GM18867 (cell line): ENCODE results near the gene ZW10.
"Not testable (repeated sequence)": the region's sequence is repeated elsewhere in the genome, so short reads cannot be mapped to it uniquely, and the experiment has no call there.

Experiments
- ATAC-seq: cut with Tn5 transposase; IDR thresholded peaks from one replicate; pipeline ENCODE4 v1.9.1; 2021; ENCODE audit warnings: mild to moderate bottlenecking, moderate library complexity; ENCODE audit not compliant: unreplicated experiment

Gene ZW10, protein sequence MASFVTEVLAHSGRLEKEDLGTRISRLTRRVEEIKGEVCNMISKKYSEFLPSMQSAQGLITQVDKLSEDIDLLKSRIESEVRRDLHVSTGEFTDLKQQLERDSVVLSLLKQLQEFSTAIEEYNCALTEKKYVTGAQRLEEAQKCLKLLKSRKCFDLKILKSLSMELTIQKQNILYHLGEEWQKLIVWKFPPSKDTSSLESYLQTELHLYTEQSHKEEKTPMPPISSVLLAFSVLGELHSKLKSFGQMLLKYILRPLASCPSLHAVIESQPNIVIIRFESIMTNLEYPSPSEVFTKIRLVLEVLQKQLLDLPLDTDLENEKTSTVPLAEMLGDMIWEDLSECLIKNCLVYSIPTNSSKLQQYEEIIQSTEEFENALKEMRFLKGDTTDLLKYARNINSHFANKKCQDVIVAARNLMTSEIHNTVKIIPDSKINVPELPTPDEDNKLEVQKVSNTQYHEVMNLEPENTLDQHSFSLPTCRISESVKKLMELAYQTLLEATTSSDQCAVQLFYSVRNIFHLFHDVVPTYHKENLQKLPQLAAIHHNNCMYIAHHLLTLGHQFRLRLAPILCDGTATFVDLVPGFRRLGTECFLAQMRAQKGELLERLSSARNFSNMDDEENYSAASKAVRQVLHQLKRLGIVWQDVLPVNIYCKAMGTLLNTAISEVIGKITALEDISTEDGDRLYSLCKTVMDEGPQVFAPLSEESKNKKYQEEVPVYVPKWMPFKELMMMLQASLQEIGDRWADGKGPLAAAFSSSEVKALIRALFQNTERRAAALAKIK

DNA sequence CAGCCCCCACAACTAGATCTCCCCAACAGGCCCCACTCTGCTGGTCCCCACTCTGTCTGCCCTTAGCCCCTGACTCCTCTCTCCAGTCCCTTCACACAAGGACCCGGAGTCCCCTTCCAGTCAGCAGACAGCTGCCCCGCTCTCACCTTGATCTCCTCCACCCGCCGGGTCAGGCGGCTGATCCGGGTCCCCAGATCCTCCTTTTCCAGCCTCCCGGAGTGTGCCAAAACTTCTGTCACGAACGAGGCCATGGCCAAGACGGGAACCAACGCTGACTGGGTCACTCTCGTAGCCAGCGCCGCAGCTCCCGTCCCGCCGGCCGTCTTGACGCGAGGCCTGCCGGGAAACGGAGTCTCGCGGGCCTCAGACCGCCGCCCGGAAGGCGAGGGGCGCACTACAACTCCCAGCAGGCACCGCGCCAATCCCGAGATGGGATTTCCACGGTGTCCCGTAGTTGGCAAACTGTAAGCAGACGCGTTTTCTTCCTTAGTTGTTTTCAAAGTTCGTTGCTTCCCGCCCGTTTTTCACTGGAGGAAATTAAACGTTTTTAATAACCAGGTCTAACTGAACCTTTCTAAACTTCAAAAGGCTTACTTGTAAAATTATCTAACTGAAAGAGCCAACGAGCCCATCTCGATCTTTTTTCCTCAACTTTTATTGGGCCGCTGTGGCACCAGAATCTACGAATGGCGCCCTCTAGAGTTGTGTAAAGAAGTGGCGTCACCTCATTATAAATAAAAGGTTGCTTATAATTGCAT, at the start of gene ZW10:
Gene ZW10, minus strand, starts transcription at position 277 of the 758 bp plus-strand sequence. Its CDS starts 26 bp downstream, at position 251.
- peak; percentile 97 for ATAC-seq

DNA sequence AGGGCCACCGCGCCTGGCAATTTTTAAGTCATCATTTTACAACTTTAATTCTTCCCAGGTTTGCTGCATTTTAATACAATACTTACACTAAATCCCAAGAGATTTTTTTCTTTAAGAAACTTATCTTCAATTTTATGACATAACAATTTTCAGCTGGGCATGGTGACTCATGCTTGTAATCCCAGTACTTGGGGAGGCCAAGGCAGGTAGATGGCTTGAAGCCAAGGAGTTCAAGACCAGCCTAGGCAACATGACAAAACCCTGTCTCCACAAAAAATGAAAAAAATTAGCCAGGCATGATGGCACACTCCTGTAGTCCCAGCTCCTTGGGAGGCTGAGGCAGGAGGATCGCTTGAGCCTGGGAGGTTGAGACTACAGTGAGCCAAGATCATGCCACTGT, 44.9 kb upstream of the ZW10 start:
- no peak for ATAC-seq

DNA sequence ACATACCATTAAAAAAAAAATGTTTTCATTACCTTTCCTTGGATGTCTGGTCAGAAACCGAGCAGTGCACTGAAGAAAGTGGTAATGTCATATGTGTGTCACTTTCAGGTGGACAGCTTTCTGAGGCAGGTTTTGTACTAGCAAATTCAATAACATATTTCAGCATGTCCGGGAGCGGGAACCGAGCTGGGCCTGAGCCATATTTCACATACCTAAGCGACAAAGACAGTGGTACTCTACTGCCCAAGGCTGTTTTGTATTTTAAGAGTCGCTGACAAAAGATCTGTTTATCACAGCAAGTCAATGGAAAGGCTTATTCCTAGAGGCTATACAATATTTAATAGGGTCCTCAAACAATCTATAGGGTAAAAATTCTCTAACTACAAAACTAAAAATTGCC, 44.1 kb upstream of the ZW10 start:
- no peak for ATAC-seq

DNA sequence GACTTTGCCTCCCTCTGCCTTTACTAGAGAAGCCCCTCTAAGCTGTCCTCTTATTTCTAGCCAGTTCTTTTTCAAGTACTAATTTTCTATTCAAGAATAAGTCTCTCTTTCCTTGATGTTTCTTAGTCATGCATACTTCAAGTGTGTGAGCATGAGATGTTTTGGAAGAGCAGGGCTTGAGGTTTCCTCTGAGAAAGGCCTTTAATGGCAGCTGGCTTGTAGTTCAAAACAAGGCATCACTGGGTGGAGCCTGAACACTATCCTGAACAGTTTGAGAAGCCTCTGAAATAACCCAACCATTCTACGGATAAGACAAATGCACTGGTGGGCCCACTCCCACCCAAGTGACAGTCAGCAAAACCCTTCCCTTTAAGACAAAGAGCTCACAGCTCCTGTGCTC, 43.7 kb upstream of the ZW10 start:
- no peak for ATAC-seq

DNA sequence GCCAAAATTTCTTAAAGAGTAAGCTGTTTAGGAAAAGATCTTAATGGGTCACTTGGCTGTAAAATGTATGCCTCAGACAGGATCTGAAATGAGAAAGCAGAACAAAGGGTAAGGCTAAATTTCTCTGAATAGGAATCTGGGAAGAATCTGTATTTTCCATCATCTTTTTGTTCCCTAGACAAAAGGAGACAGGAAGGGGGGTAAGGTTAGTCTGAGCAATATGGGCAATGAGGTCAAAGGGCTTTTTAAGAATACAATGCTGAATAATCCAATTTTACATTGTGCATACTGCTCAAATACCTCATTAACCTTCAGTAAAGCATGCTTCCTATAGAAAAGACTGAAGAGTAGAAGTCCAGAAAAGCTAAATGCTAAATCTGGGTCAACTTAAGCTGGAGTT, 40.7 kb upstream of the ZW10 start:
- no peak for ATAC-seq

DNA sequence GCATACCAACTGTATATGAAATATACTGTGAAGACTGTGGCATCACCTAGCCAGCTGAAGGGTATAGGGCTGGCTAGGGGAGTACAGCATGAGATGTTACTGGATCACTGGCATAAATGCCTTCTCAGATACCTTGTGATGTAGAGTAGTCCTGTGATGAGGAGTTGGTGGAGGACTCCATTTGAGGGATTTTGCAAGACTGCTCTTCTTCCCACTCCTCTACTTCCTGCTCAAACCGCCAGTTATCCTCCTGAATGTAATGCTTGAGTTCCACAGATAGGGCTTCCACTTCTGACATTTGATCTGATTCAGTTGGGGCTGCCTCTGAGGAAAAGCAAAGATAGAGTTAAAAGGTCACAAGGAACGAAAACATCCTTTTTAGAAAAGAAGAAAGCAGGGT, 35.4 kb upstream of the ZW10 start:
- no peak for ATAC-seq

DNA sequence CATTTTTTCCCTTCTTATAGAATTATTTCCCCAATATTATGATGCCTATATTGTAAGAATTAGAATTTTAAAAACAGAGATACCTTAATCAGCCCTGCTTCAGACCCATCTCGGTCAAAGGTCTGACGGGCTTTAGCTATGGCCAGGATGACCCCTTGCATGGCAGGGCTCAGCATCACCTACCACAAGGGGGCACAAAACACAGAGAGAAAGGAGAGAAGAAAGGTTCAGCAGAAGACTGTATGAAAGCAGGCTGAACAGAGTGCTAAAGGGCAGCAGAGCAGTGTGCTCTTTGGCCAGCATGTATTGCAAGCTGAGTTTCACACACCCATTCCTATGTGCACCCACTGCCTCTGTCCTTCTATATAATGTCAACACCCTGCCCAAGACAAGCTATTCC, 32.9 kb upstream of the ZW10 start:
- no peak for ATAC-seq

DNA sequence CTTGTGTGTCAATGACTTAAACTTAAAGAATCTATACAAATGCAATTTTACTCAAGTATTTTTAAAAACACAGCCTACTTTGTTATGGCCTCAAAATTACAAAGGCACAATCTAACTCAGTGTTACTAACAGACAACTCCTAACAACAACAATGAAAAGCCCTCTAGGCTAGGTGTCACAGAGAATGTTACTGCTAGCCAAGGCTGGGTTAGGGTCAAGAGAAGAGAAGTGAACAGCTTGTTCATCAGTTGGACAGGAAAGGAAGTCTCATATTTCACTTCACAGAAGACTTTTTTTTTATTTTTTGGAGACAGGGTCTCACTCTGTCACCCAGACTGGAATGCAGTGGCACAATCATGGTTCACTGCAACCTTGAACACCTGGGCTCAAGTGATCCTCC, 32.1 kb upstream of the ZW10 start:
- no peak for ATAC-seq

DNA sequence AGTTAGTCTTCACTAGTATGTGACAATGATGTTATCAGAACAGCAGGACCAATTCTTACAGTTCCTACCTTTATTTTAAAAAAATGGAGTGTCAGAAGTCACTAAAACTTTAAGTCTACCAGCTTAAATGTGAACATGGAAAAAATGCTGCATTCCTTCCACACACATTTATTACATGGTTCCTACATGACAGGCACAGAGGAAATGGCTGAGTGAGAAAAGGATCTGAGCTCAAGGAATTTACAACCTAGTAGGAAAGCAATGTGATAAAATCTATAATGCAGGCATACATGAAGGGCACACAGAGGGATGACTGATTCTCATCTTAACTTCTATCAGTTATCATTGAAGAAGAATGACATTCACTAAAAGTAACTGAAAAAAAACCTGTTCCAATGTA, 29.1 kb upstream of the ZW10 start:
- ATAC-seq: no peak

DNA sequence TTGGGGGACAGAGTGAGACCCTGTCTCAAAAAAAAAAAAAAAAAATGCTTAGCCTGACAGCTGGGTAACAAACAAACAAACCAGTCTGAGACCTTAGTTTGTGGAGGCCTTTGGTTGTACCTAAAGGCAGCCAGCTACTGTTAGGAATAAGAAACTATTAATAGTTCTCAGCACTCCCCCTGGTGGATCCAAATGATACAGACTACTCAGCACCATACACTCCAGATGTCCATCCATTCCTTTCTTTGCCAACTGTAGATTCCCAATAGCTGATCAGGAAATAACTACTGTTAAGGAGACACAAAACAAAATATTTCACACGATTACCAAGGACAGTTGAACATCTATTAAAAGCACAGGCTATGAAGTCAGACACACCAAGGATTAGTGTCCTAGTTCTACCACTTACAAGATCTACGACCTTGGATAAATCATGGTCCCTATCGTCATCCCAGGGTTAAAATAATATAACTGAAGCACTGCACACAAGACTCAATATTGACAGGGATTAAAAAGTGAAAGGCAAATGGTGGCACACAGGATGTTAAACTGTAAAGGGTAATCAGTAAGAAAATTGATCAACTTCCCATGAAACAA, 23.3 kb upstream of the ZW10 start:
- peak; percentile 84 for ATAC-seq

DNA sequence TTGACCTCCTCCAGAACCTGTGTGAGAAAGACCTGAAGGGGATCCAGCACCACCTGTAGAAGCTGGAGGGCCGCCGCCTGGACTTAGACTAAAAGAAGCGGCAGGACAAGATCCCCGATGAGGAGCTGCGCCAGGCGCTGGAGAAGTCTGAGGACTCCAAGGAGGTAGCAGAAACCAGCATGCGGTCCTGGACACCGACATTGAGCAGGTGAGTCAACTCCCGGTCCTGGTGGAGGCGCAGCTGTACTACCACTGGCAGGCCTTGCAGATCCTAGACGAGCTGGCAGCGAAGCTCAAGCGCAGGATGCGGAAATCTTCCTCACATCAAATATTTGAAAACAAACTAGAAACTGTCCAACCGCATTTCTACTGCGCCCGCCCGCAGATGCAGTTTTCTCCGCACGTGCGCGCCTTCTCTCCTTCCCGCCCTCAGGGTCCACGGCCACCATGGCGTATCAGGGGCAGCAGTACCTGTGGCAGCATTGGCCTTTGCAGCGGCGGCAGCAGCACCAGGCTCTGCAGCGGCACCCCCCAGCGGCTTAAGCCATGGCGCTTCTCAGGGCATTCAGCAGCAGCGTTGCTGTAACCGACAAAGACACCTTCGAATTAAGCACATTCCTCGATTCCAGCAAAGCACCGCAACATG, 16.3 kb upstream of the ZW10 start:
- no peak for ATAC-seq

DNA sequence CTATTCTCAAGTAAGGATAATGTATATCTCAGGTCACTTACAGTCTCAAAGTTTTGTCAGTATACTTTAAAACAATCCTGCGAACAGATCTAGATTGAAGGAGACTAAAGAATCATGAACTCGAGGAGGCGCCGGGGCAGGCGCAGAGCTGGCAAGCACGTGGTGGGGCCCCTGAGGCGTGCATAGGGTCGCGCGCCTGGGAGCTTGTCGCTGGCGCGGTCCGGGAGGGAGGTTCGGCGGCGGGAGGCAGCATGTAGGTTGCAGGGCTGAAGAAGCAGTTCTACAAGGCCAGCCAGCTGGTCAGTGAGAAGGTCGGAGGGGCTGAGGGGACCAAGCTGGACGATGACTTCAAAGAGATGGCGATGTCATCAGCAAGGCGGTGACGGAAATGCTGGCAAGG, 15.5 kb upstream of the ZW10 start:
- ATAC-seq: not testable (repeated sequence)

DNA sequence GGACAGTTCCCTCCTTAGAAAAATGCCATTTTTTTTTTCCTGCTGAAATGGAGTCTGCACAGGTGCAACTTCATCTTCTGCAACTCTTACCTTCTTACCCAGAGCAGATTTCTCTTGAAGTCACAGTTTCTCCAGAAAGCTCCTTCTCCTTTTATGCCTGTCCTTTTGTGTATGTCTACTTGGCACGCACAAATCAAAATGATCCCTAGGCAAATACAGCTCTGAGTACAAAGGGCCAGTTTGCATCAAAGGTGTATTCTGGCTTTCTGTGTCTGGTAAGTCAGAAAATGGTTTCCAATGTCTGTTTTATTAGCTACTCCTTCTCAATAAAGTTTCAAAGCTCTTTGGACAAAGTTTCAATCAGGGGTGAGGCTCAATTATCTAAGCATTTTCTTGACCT, 8.6 kb upstream of the ZW10 start:
- no peak for ATAC-seq

DNA sequence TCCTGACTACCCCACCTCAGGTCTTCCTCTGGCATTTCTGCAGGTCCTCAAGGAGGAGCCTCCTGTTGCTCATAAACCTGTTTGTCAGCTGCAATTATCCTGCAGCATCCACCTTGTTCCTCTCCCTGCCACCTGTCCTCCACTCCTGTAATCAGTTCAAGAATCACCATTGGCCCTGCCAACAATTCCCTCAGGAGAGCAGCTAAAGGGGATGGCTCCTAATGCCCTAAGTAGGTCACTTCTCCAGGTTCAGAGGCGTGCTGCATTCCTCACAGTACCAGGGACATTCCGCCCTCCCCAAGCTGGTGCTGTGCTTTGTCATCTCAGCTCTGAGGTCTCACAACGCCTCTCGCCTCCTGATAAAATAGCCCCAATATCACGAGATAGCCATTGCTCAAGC, 8.2 kb upstream of the ZW10 start:
- ATAC-seq: no peak

DNA sequence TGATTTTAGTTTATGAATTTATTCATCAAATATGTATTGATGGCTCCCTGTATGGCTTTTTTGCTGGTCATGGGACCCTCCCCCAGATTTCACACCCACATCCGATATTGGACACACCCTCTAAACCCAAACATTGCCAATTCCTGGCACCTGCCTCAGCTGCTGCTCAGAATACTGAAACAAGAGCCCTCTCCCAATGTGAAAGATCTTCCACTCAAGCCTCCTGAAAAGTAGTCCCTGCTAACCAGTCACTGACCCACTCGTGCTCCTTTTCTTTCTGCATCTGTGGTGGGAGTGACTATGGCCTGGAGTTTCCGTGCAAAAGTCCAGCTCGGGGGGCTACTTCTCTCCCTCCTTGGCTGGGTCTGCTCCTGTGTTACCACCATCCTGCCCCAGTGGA, 6.0 kb upstream of the ZW10 start, which contains the start of gene CLDN25:
Gene CLDN25, plus strand, starts transcription at position 301 of the 400 bp plus-strand sequence. Its CDS starts 0 bp downstream, at position 301.
- no peak for ATAC-seq

DNA sequence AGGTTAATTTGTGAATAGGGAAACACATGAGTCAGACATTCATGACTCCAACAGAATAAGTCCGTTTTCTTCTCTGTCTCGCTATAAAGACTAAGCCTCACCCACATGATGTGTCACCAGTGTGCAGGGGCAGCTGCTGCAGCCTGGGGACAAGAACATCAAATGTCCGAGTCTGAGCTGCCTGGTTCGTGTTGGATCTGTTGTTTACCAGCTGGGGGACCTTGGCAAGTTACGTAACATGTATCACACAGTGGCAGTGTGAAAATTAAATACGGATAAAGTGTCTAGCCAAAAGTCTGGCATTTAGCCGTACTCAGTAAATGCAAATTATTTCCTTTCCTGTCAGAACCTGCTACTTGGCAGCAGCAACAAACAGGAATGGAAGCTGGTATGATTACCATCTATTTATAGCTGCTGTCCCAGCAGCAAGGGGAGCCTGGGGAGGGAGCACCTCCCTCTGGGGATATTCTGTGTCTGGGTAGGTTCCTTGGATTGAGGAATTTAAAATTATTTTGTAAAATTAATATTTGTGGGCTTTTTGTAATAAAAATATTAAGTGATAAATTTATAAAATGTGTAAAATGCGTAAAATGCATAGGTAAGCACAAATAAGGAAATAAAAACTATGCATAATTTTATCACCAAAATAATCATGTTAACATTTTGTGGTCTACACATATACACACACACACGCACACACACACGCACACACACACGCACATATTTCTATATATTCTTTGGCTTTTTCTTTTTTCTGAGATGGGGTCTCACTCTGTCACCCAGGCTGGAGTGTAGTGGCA, 4.8 kb upstream of the ZW10 start:
- ATAC-seq: no peak

DNA sequence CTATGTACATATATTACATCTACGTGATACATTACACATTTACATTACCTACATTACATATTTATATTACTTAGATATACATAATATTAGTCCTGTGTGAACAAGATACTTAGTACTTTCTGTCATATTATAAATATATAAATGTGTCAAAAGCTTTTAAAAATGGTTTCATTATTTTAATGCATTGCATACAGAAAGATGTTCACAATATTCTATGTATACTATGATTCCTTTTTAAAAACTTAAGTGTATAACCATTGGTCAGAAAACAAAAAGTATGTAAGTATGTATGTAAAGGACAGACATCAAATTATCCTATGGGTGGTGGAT, 647 bp upstream of the ZW10 start:
- ATAC-seq: no peak

DNA sequence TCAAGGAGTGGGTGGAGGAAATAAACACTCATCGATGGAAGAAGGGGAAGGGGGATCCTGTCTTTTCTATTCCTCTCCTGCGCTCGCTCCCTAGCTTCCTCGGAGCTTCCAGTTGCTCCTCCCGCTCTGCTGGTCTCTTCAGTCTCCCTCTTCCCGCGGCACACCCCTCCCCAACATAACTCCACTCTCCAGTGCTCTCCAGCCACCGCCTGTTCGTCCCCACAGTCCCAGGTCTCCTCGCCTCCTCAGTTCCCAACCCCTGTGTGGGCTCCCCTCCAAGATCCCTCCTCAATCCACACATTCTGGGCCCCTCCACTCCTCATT, 438 bp downstream of the ZW10 start:
- ATAC-seq: no peak

DNA sequence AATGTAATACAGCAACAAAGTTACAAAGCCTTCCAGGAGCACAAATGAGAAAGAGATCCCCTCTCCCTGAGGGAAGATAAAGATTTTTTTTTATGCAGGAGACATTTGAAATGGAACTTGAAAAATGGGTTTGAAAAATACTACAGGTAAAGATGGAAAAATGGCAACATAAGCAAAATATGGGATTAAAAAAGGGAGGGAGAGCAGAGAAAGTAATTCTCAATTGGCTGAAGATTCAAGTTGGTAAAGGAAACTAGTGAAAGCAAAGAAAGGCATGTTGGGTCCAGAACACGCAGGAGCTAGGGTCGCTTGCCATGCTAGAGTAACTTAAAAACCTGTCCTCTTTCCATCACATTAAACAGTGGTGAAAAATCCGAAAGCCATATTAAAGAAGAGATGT, 1.5 kb downstream of the ZW10 start:
- no peak for ATAC-seq
